ENCODE results near the gene SCGB1D1. TPM values are rescaled to one million over a fixed set of nuclear protein-coding genes. Genes with fewer than 3 reads are reported as not detected.

Gene SCGB1D1
- total and polyA plus RNA-seq, 11 donors: not detected

DNA sequence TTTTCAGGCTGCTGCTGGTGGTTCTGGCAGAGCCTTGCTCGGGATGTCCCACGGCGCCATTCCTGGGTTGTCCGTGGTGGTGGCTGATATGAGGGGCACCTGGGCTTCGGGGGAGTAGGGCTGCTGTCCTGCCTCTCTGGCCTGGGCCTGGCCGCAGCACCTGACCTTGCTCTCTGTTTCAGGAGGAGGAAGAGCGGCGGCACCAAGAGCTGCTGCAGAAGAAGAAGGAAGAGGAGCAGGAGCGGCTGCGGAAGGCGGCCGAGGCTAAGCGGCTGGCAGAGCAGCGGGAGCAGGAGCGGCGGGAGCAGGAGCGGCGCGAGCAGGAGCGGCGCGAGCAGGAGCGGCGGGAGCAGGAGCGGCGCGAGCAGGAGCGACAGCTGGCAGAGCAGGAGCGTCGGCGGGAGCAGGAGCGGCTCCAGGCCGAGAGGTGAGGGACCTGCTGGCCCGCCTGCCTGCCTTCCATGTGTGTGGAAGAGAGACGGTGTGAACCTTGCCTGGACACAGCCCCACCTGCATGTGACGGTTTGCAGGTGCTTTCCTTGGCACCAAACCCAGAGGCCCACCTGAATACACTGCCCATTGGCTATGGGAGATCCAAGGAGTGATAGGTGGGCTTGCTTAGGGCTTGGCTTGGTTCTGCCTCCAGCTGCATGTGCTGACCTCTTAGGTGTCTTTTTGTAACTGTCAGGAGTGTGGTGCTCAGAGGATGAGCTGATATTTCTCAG is 43.4 kb upstream of the SCGB1D1 start:
- TF ChIP-seq, protein P1, sequence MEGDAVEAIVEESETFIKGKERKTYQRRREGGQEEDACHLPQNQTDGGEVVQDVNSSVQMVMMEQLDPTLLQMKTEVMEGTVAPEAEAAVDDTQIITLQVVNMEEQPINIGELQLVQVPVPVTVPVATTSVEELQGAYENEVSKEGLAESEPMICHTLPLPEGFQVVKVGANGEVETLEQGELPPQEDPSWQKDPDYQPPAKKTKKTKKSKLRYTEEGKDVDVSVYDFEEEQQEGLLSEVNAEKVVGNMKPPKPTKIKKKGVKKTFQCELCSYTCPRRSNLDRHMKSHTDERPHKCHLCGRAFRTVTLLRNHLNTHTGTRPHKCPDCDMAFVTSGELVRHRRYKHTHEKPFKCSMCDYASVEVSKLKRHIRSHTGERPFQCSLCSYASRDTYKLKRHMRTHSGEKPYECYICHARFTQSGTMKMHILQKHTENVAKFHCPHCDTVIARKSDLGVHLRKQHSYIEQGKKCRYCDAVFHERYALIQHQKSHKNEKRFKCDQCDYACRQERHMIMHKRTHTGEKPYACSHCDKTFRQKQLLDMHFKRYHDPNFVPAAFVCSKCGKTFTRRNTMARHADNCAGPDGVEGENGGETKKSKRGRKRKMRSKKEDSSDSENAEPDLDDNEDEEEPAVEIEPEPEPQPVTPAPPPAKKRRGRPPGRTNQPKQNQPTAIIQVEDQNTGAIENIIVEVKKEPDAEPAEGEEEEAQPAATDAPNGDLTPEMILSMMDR (IDR thresholded peaks at IDR 0.05): no peak
- TF ChIP-seq POLR2A (IDR thresholded peaks at IDR 0.05): no peak
- Histone ChIP-seq H3K36me3 (peaks cover 0 to 84% (median 62%) of the 10 kb centered on the region in 9 donors), H3K27me3 (no peaks in the 10 kb centered on the region), H3K4me3 (no peak overlapping the region), H3K4me1 (peaks cover 0 to under 1% (median 0%) of the 10 kb centered on the region in 12 donors), H3K9me3 (no peaks in the 10 kb centered on the region), H3K27ac (no peak overlapping the region)
- intact Hi-C loops (cut with DNase I): no loop called here
- ATAC-seq: no peak
- 94 to 96% (median 95%) methylated on average over 36 of the region's 36 CpGs for WGBS, 4 donors
- DNase-seq: peak in 1 of 5 donors; percentile 7

DNA sequence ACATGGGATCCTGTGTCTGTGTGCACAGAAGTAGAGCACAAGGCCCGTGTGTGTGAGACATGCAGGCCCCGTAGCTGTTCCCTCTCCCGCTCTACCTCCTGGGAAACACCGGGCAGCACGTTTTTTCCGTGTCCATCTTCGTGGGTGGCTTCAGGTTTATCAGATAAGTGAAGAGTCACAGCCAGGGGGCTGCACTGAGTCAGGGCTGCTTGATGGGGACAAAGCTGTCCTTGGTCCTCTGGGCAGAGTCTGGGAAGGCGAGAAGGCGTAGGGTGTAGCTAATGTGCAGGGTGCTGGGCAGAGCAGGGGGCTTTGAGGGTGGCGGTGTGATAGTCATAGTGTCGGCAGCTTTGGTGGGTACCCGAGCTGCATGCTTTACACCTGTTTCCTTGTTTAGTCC is 42.5 kb upstream of the SCGB1D1 start:
- TF ChIP-seq, protein P1 (IDR thresholded peaks at IDR 0.05): no peak
- TF ChIP-seq POLR2A (IDR thresholded peaks at IDR 0.05): no peak
- peaks cover 0 to 84% (median 66%) of the 10 kb centered on the region in 9 donors for H3K36me3 ChIP-seq
- H3K27ac ChIP-seq: no peak overlapping the region
- no peaks in the 10 kb centered on the region for H3K27me3 ChIP-seq
- intact Hi-C loops (cut with DNase I): no loop called here
- H3K9me3 ChIP-seq: no peaks in the 10 kb centered on the region
- DNase-seq (peak in 1 of 5 donors; percentile 20), ATAC-seq (no peak)
- H3K4me1 ChIP-seq: peaks cover 0 to 9% (median 1%) of the 10 kb centered on the region in 12 donors
- 92 to 93% (median 92%) methylated on average over 7 to 12 of the region's 12 CpGs for whole genome bisulfite sequencing, 4 donors
- H3K4me3 ChIP-seq: no peak overlapping the region

DNA sequence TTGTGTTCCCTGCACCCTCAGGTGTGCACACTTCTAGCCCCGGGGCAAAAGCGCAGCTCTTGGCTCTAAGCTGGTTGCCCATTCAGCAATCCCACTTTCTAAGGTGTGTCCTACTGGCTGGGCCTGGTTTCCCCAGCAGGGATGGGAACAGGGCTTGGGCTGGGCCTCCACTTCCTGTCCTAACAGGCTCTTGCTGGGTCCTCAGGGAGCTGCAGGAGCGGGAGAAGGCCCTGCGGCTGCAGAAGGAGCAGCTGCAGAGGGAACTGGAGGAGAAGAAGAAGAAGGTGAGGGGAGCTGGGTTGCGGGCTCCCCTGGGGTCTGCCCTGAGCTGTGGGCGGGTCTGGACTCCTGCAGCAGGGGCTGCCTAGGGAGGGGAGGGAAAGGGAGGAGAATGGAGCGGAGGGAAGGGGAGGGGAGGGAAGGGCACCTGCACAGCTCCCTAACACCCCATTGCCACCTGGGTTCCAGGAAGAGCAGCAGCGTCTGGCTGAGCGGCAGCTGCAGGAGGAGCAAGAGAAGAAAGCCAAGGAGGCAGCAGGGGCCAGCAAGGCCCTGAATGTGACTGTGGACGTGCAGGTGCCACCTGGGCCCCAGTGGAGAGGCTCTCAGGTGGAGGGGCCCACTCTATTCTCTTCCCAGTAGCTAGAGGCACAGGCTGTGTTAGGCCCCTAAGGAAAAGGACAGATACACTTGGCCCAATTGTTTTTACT is 41.6 kb upstream of the SCGB1D1 start:
- intact Hi-C loops (cut with DNase I): no loop called here
- 85 to 94% (median 88%) methylated on average over 10 of the region's 10 CpGs for WGBS, 4 donors
- no peaks in the 10 kb centered on the region for H3K27me3 ChIP-seq
- peak in 1 of 5 donors; percentile 11 for DNase-seq
- H3K9me3 ChIP-seq: no peaks in the 10 kb centered on the region
- no peak overlapping the region for H3K4me3 ChIP-seq
- TF ChIP-seq, protein P1 (IDR thresholded peaks at IDR 0.05): no peak
- no peak for TF ChIP-seq POLR2A (IDR thresholded peaks at IDR 0.05)
- H3K27ac ChIP-seq: no peak overlapping the region
- peaks cover 0 to 78% (median 67%) of the 10 kb centered on the region in 9 donors for H3K36me3 ChIP-seq
- peaks cover 0 to 14% (median 3%) of the 10 kb centered on the region in 12 donors for H3K4me1 ChIP-seq
- no peak for ATAC-seq

Measured in heart left ventricle (tissue), 16 donors.